Keratinocyte (primary cell): ENCODE measurements around the gene RBMS3.

Source experiments
- EZH2 ChIP-seq: IDR thresholded peaks from one replicate; pipeline ENCODE4 v1.6.1; 2012; ENCODE audit warnings: inconsistent platforms, mild to moderate bottlenecking, low read length, moderate library complexity
- TF ChIP-seq, protein P1 (sequence below), 3 experiments: IDR thresholded peaks in 1 of 3; conservative IDR thresholded peaks in 1 of 3; optimal IDR thresholded peaks in 1 of 3; 2 replicates in 2 of 3; 3 replicates in 1 of 3; pipeline versions ENCODE3 to v1.5.1; 2011; ENCODE audit warnings: low read length in 3 of 3, mild to moderate bottlenecking in 3 of 3, moderate library complexity in 2 of 3, control low read depth in 1 of 3, inconsistent platforms in 1 of 3; ENCODE audit not compliant: insufficient read depth in 2 of 3; ENCODE audit errors: extremely low read depth in 1 of 3

DNA sequence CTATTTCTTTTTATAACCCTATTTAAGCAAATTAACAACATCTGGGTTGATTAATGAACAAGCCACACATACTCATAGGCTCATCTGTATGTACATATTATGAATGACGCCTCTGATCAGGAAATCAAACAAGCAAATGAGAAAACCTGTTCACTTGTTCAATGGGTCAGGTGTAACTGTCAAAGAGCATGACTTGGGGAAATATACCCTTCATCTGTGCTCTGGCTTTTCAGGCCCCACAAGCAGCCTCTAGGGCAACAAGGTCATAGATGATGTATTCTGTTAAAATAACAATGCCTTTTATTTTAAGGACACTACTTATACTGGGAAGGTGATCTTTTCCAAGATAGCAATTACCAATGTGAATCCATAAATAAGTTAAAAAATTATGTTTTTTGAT is 102.0 kb downstream of the RBMS3 start:
- TF ChIP-seq, protein P1, sequence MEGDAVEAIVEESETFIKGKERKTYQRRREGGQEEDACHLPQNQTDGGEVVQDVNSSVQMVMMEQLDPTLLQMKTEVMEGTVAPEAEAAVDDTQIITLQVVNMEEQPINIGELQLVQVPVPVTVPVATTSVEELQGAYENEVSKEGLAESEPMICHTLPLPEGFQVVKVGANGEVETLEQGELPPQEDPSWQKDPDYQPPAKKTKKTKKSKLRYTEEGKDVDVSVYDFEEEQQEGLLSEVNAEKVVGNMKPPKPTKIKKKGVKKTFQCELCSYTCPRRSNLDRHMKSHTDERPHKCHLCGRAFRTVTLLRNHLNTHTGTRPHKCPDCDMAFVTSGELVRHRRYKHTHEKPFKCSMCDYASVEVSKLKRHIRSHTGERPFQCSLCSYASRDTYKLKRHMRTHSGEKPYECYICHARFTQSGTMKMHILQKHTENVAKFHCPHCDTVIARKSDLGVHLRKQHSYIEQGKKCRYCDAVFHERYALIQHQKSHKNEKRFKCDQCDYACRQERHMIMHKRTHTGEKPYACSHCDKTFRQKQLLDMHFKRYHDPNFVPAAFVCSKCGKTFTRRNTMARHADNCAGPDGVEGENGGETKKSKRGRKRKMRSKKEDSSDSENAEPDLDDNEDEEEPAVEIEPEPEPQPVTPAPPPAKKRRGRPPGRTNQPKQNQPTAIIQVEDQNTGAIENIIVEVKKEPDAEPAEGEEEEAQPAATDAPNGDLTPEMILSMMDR (optimal IDR thresholded peaks at IDR 0.05 in 1 of 3, IDR thresholded peaks at IDR 0.05 in 1 of 3, conservative IDR thresholded peaks at IDR 0.05 in 1 of 3; ENCODE audit: extremely low read depth in 1 of 3, insufficient read depth in 2 of 3, low read length in 3 of 3) = no peak
- no peak for TF ChIP-seq EZH2
